Keratinocyte (primary cell): ENCODE results near the gene PLEKHG5. TPM values are rescaled to one million over a fixed set of nuclear protein-coding genes. Genes with fewer than 3 reads are reported as not detected.
A peak's percentile ranks its signal among the peaks of the same experiment; 100 is the strongest.

Experiments
- DNase-seq: peaks from one replicate; pipeline ENCODE4 v3.0.0-alpha.2; 2011; ENCODE audit warnings: low read depth, missing footprints, low spot score
- FAIRE-seq: peaks from 2 replicates; lab custom pipeline; 2011; peaks lifted over from hg19 to GRCh38; lab: Jason Lieb, UNC
- H2AFZ ChIP-seq: 2 replicates; pipeline ENCODE4 v1.6.0; 2012; ENCODE audit warnings: low read length, control low read depth, inconsistent platforms; ENCODE audit not compliant: control insufficient read depth
- H3K27ac ChIP-seq: 2 replicates; pipeline ENCODE4 v1.5.1; 2011; ENCODE audit warnings: low read length; ENCODE audit not compliant: control insufficient read depth, insufficient read depth
- H3K27me3 ChIP-seq: 3 replicates; pipeline ENCODE4 v1.6.0; 2011; ENCODE audit warnings: low read length; ENCODE audit not compliant: control insufficient read depth, insufficient read depth; ENCODE audit errors: extremely low read depth
- H3K36me3 ChIP-seq, 2 experiments: 2 replicates in 1 of 2; 3 replicates in 1 of 2; pipeline ENCODE4 v1.5.1; 2011; ENCODE audit warnings: low read length in 2 of 2, mild to moderate bottlenecking in 1 of 2; ENCODE audit not compliant: control insufficient read depth in 2 of 2, insufficient read depth in 2 of 2; ENCODE audit errors: extremely low read depth in 1 of 2
- H3K4me1 ChIP-seq: 3 replicates; pipeline ENCODE4 v1.5.1; 2011; ENCODE audit warnings: low read length; ENCODE audit not compliant: control insufficient read depth, insufficient read depth; ENCODE audit errors: extremely low read depth
- H3K4me2 ChIP-seq: 3 replicates; pipeline ENCODE4 v1.6.0; 2011; ENCODE audit warnings: low read depth, low read length; ENCODE audit not compliant: control insufficient read depth, insufficient read depth; ENCODE audit errors: extremely low read depth
- H3K4me3 ChIP-seq, 3 experiments: fragments of 200-600 bp in 1 of 3; sonication (generic) in 1 of 3; 2 replicates in 2 of 3; 3 replicates in 1 of 3; pipeline ENCODE4 v1.5.1; 2011 to 2016; ENCODE audit warnings: low read length in 3 of 3, mild to moderate bottlenecking in 3 of 3, control low read depth in 2 of 3, inconsistent platforms in 1 of 3, low read depth in 1 of 3, mixed read lengths in 1 of 3, mixed run types in 1 of 3, moderate library complexity in 1 of 3; ENCODE audit not compliant: control insufficient read depth in 2 of 3, insufficient read depth in 2 of 3; ENCODE audit errors: extremely low read depth in 1 of 3
- H3K79me2 ChIP-seq: 2 replicates; pipeline ENCODE4 v1.6.0; 2012; ENCODE audit warnings: low read length; ENCODE audit not compliant: control insufficient read depth, insufficient read depth
- H3K9ac ChIP-seq: 3 replicates; pipeline ENCODE4 v1.6.0; 2011; ENCODE audit warnings: low read length; ENCODE audit not compliant: control insufficient read depth, insufficient read depth; ENCODE audit errors: extremely low read depth
- H3K9me1 ChIP-seq: 3 replicates; pipeline ENCODE4 v1.6.0; 2011; ENCODE audit warnings: low read length; ENCODE audit not compliant: control insufficient read depth, insufficient read depth; ENCODE audit errors: extremely low read depth
- H3K9me3 ChIP-seq: 2 replicates; pipeline ENCODE4 v1.5.1; 2012; ENCODE audit warnings: low read depth, low read length; ENCODE audit not compliant: control insufficient read depth
- H4K20me1 ChIP-seq: 3 replicates; pipeline ENCODE4 v1.6.0; 2011; ENCODE audit warnings: low read length; ENCODE audit not compliant: control insufficient read depth, insufficient read depth; ENCODE audit errors: extremely low read depth
- EZH2 ChIP-seq: IDR thresholded peaks from one replicate; pipeline ENCODE4 v1.6.1; 2012; ENCODE audit warnings: inconsistent platforms, mild to moderate bottlenecking, low read length, moderate library complexity
- dilution Hi-C: fragments of 300-500 bp; cut with MboI; formaldehyde crosslinking; loops from one replicate; pipeline ENCODE4 v1.7.0; 2020; ENCODE audit warnings: low sequenced_read_pairs; ENCODE audit not compliant: extremely low pct_ligation_motif_present
- polyA plus RNA-seq, 5 experiments: library from polyadenylated mRNA; depleted of rRNA in 3 of 5; stranded (reverse) in 3 of 5; stranded (forward) in 1 of 5; unstranded in 1 of 5; fragments of >200 nt; gene quantifications; 1 replicate in 1 of 5; 2 replicates in 3 of 5; 3 replicates in 1 of 5; pipeline versions ENCODE4 v1.2.1 to v1.2.3, GENCODE V29; 2011 to 2012; ENCODE audit warnings: missing spikeins in 2 of 5, low read depth in 1 of 5, low replicate concordance in 1 of 5
- TF ChIP-seq, protein P1 (sequence below), 3 experiments: IDR thresholded peaks in 1 of 3; conservative IDR thresholded peaks in 1 of 3; optimal IDR thresholded peaks in 1 of 3; 2 replicates in 2 of 3; 3 replicates in 1 of 3; pipeline versions ENCODE3 to v1.5.1; 2011; ENCODE audit warnings: low read length in 3 of 3, mild to moderate bottlenecking in 3 of 3, moderate library complexity in 2 of 3, control low read depth in 1 of 3, inconsistent platforms in 1 of 3; ENCODE audit not compliant: insufficient read depth in 2 of 3; ENCODE audit errors: extremely low read depth in 1 of 3

The PLEKHG5 gene
- polyA plus RNA-seq, 1 donor (not counting 4 experiments of a cell fraction or from before 2014, with no cell fraction given): 11.8 TPM

DNA sequence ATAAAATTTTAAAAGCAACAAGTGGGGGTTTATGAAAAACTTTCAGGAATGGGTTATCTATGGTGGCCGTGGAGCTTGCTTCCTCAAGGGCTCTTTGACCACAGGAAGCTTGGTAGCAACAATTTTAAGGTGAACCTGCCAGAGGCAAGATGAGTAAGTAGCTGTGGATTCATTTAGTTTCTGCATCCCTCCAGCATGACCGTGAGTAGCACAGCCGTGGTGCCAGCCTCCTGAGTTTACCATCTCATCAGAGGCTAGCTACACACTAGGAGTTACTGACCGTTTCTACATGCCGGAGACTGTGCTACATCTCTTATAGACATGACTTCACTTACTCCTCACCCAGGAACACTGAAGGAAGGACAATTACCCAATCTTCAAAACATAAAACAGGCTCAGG, 30.1 kb upstream of the PLEKHG5 start:
- dilution Hi-C loops: no loop called here
- H4K20me1 ChIP-seq: peaks cover 3% of the 10 kb centered on the region
- peak; percentile 91 for FAIRE-seq

DNA sequence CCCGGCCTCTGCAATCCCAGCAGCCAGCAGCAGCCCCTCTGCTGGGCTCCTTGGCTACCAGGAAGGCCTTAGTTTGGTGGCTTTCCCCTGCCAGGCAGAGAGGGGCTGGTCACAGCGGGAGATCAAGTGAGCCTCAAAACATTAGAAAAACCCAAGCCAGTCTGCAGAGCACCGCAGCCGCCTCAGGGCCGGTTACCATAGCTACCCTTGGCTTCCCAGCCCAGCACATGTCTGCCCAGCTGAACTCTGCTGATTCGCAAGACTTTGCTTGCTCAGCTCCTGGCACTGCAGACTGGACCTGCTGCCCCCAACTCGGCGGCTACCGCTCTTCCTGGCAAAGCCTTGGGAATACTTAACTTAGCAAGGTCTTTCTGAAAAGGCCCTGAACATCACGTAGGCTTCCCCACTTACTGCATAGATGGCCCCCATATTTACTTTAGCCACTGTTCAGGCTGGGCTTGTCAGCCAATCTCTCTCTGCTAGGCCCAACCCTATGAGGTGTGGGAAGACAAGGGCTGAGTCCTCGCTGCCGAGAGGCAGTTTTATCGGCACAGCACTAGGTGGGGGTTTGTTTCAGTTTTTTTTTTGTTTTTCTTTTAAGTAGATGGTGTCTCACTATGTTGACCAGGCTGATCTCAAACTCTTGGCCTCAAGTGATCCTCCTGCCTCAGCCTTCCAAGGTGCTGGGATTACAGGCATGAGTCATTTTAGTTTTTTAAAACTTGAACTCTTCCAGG, 28.6 kb upstream of the PLEKHG5 start:
- TF ChIP-seq, protein P1, sequence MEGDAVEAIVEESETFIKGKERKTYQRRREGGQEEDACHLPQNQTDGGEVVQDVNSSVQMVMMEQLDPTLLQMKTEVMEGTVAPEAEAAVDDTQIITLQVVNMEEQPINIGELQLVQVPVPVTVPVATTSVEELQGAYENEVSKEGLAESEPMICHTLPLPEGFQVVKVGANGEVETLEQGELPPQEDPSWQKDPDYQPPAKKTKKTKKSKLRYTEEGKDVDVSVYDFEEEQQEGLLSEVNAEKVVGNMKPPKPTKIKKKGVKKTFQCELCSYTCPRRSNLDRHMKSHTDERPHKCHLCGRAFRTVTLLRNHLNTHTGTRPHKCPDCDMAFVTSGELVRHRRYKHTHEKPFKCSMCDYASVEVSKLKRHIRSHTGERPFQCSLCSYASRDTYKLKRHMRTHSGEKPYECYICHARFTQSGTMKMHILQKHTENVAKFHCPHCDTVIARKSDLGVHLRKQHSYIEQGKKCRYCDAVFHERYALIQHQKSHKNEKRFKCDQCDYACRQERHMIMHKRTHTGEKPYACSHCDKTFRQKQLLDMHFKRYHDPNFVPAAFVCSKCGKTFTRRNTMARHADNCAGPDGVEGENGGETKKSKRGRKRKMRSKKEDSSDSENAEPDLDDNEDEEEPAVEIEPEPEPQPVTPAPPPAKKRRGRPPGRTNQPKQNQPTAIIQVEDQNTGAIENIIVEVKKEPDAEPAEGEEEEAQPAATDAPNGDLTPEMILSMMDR (optimal IDR thresholded peaks at IDR 0.05 in 1 of 3, IDR thresholded peaks at IDR 0.05 in 1 of 3, conservative IDR thresholded peaks at IDR 0.05 in 1 of 3; ENCODE audit: extremely low read depth in 1 of 3, insufficient read depth in 2 of 3, low read length in 3 of 3): no peak
- no peak for TF ChIP-seq EZH2
- FAIRE-seq: peak; percentile 90
- no peak overlapping the region for H3K27ac ChIP-seq

More for the DNA sequence above, 30.1 kb upstream of the PLEKHG5 start:
- no peaks in the 10 kb centered on the region for H3K9me3 ChIP-seq
- H3K79me2 ChIP-seq: no peaks in the 10 kb centered on the region
- no peak for TF ChIP-seq EZH2
- TF ChIP-seq, protein P1 (optimal IDR thresholded peaks at IDR 0.05 in 1 of 3, IDR thresholded peaks at IDR 0.05 in 1 of 3, conservative IDR thresholded peaks at IDR 0.05 in 1 of 3; ENCODE audit: extremely low read depth in 1 of 3, insufficient read depth in 2 of 3, low read length in 3 of 3): no peak
- H3K27me3 ChIP-seq: no peaks in the 10 kb centered on the region
- H3K9me1 ChIP-seq: no peaks in the 10 kb centered on the region
- H3K36me3 ChIP-seq: peaks cover 10 to 20% of the 10 kb centered on the region in 2 experiments
- no peak overlapping the region for H2AFZ ChIP-seq
- H3K27ac ChIP-seq: peak overlapping the region; percentile 24
- H3K4me2 ChIP-seq: no peak overlapping the region
- H3K4me3 ChIP-seq: no peak overlapping the region
- H3K4me1 ChIP-seq: peaks cover 31% of the 10 kb centered on the region
- no peak for DNase-seq
- H3K9ac ChIP-seq: no peak overlapping the region

More for the DNA sequence above, 28.6 kb upstream of the PLEKHG5 start:
- Histone ChIP-seq H3K79me2 (no peaks in the 10 kb centered on the region), H3K4me3 (no peak overlapping the region), H3K9me3 (no peaks in the 10 kb centered on the region), H3K9ac (no peak overlapping the region), H3K9me1 (no peaks in the 10 kb centered on the region), H4K20me1 (peaks cover 3% of the 10 kb centered on the region), H2AFZ (no peak overlapping the region), H3K4me1 (peaks cover 31% of the 10 kb centered on the region), H3K4me2 (peak overlapping the region; percentile 4), H3K36me3 (peaks cover 2 to 6% of the 10 kb centered on the region in 2 experiments), H3K27me3 (no peaks in the 10 kb centered on the region)
- peak; percentile 52 for DNase-seq
- dilution Hi-C loops: no loop called here
